GM13977 (cell line): ENCODE measurements around the gene TGFBI.

Source experiments
- DNase-seq: peaks from one replicate; pipeline ENCODE4 v3.0.0; 2012; ENCODE audit warnings: low spot score
- CTCF ChIP-seq: IDR thresholded peaks from 2 replicates; pipeline ENCODE4 v1.5.1; 2012; ENCODE audit warnings: mild to moderate bottlenecking, control low read depth; ENCODE audit not compliant: insufficient read depth; ENCODE audit errors: extremely low read depth, missing control alignments
- in situ Hi-C: fragments of 300-500 bp; cut with MboI; formaldehyde crosslinking; loops from one replicate; pipeline ENCODE4 v1.12.0; 2022; ENCODE audit warnings: low sequenced_read_pairs, low pct_unique_long_range_greater_than_20kb, mixed read lengths, inconsistent platforms; ENCODE audit not compliant: unreplicated experiment

The TGFBI gene

GRCh38 chr5:136030252-136030651 lies 1.5 kb downstream of the TGFBI start:
- in situ Hi-C loops: no loop called here
- DNase-seq: no peak
- TF ChIP-seq CTCF: no peak

GRCh38 chr5:136030956-136031611 lies 2.3 kb downstream of the TGFBI start:
- peak; percentile 50 for DNase-seq
- in situ Hi-C loops: no loop called here
- TF ChIP-seq CTCF: no peak

GRCh38 chr5:136031711-136032110 lies 2.9 kb downstream of the TGFBI start:
- in situ Hi-C loops: no loop called here
- no peak for TF ChIP-seq CTCF
- DNase-seq: no peak

- TF ChIP-seq CTCF: no peak
- in situ Hi-C loops: no loop called here
- no peak for DNase-seq
Observed at GRCh38 chr5:136032564-136032963, 3.8 kb downstream of the TGFBI start.

- TF ChIP-seq CTCF: no peak
- DNase-seq: no peak
- in situ Hi-C loops: no loop called here
Observed at GRCh38 chr5:136033234-136033633, 4.4 kb downstream of the TGFBI start.

GRCh38 chr5:136033848-136034247 lies 5.1 kb downstream of the TGFBI start:
- no peak for TF ChIP-seq CTCF
- no peak for DNase-seq
- in situ Hi-C loops: no loop called here
